IMR-90 (cell line): ENCODE data around the gene RPL41. TPM values are rescaled to one million over a fixed set of nuclear protein-coding genes. Genes with fewer than 3 reads are reported as not detected.
A peak's percentile ranks its signal among the peaks of the same experiment; 100 is the strongest.

Experiments
- ATAC-seq: fragments of 200-7000 bp; cut with Tn5 transposase; 2 replicates; pipeline ENCODE4 v1.9.1; 2020; ENCODE audit warnings: low read depth, mild to moderate bottlenecking, moderate library complexity
- BruUV-seq: library from RNA; stranded (reverse); fragments of 400-500 nt; replicated peaks from 2 replicates; lab custom pipeline; 2021; lab: Mats Ljungman, UMichigan
- CTCF ChIA-PET: fragments of 300-600 bp; formaldehyde crosslinking; extraction: SDS; loops from one replicate; lab custom pipeline; 2021; ENCODE audit warnings: antibody characterized with exemption; lab: Yijun Ruan, JAX
- POLR2A ChIA-PET: fragments of 300-600 bp; sonication (Branson Sonifier 250); formaldehyde crosslinking; loops from one replicate; lab custom pipeline; 2022; ENCODE audit warnings: antibody characterized with exemption; ENCODE audit not compliant: unreplicated experiment; lab: Charles Lee
- DNase-seq: peaks from one replicate; pipeline ENCODE4 v3.0.0; 2013
- H2AFZ ChIP-seq: replicated peaks from 2 replicates; pipeline ENCODE3; 2013; ENCODE audit warnings: low read length, mild to moderate bottlenecking; ENCODE audit not compliant: poor library complexity
- H2AK5ac ChIP-seq: 2 replicates; pipeline ENCODE4 v1.6.1; 2013; ENCODE audit warnings: low read depth, low read length, inconsistent platforms
- H2AK9ac ChIP-seq: replicated peaks from 2 replicates; pipeline ENCODE3; 2013; ENCODE audit warnings: mild to moderate bottlenecking, low read depth, low read length, moderate library complexity; ENCODE audit not compliant: poor library complexity
- H2BK120ac ChIP-seq: 2 replicates; pipeline ENCODE4 v1.6.1; 2013; ENCODE audit warnings: low read depth, low read length, inconsistent platforms
- H2BK15ac ChIP-seq: 3 replicates; pipeline ENCODE4 v1.6.1; 2013; ENCODE audit warnings: low read depth, low read length, inconsistent platforms
- H2BK20ac ChIP-seq: 2 replicates; pipeline ENCODE4 v1.6.1; 2013; ENCODE audit warnings: low read depth, mild to moderate bottlenecking, inconsistent platforms, low read length, moderate library complexity
- H2BK5ac ChIP-seq: 2 replicates; pipeline ENCODE4 v1.6.1; 2013; ENCODE audit warnings: mild to moderate bottlenecking, low read depth, low read length, inconsistent platforms; ENCODE audit not compliant: poor library complexity, severe bottlenecking
- H3K14ac ChIP-seq: replicated peaks from 2 replicates; pipeline ENCODE4 v1.6.1; 2013; ENCODE audit warnings: low read depth, low read length, inconsistent platforms
- H3K18ac ChIP-seq: 2 replicates; pipeline ENCODE4 v1.6.1; 2013; ENCODE audit warnings: low read depth, low read length, control low read depth
- H3K23ac ChIP-seq: 2 replicates; pipeline ENCODE4 v1.6.1; 2013; ENCODE audit warnings: low read depth, low read length, inconsistent platforms
- H3K27ac ChIP-seq: 2 replicates; pipeline ENCODE4 v1.5.1; 2013; ENCODE audit warnings: mild to moderate bottlenecking, control low read depth, low read length; ENCODE audit not compliant: insufficient read depth
- H3K27me3 ChIP-seq: 2 replicates; pipeline ENCODE4 v1.6.1; 2013; ENCODE audit warnings: low read length; ENCODE audit not compliant: control insufficient read depth, insufficient read depth
- H3K36me3 ChIP-seq: 2 replicates; pipeline ENCODE4 v1.6.1; 2013; ENCODE audit warnings: low read length, mixed read lengths; ENCODE audit not compliant: control insufficient read depth, insufficient read depth
- H3K4ac ChIP-seq: 2 replicates; pipeline ENCODE4 v1.6.1; 2013; ENCODE audit warnings: low read depth, low read length, inconsistent platforms
- H3K4me1 ChIP-seq: 2 replicates; pipeline ENCODE4 v1.6.1; 2013; ENCODE audit warnings: low read length, mixed read lengths; ENCODE audit not compliant: control insufficient read depth, insufficient read depth
- H3K4me2 ChIP-seq: 2 replicates; pipeline ENCODE4 v1.6.1; 2013; ENCODE audit warnings: low read depth, mild to moderate bottlenecking, control low read depth, low read length, moderate library complexity
- H3K4me3 ChIP-seq: 2 replicates; pipeline ENCODE4 v1.5.1; 2013; ENCODE audit warnings: low read depth, mild to moderate bottlenecking, control low read depth, low read length, moderate library complexity; ENCODE audit not compliant: insufficient read depth
- H3K56ac ChIP-seq: 2 replicates; pipeline ENCODE4 v1.6.1; 2013; ENCODE audit warnings: low read length, inconsistent platforms; ENCODE audit not compliant: insufficient read depth; ENCODE audit errors: extremely low read depth
- H3K79me1 ChIP-seq, 2 experiments: 2 replicates each; pipeline ENCODE4 v1.6.1; 2013; ENCODE audit warnings: low read length in 2 of 2, inconsistent platforms in 1 of 2, low read depth in 1 of 2
- H3K9ac ChIP-seq: 2 replicates; pipeline ENCODE4 v1.6.1; 2013; ENCODE audit warnings: low read depth, low read length, control low read depth
- H3K9me1 ChIP-seq: 2 replicates; pipeline ENCODE4 v1.6.1; 2013; ENCODE audit warnings: low read length, inconsistent platforms; ENCODE audit not compliant: insufficient read depth
- H3K9me3 ChIP-seq: 2 replicates; pipeline ENCODE4 v1.6.1; 2013; ENCODE audit warnings: low read length; ENCODE audit not compliant: control insufficient read depth, insufficient read depth
- H4K20me1 ChIP-seq: 2 replicates; pipeline ENCODE4 v1.6.1; 2013; ENCODE audit warnings: low read length, inconsistent platforms; ENCODE audit not compliant: insufficient read depth
- H4K5ac ChIP-seq: 2 replicates; pipeline ENCODE4 v1.6.1; 2013; ENCODE audit warnings: mild to moderate bottlenecking, low read depth, low read length, control low read depth
- H4K8ac ChIP-seq, 2 experiments: 2 replicates each; pipeline ENCODE4 v1.6.1; 2013; ENCODE audit warnings: low read depth in 2 of 2, low read length in 2 of 2, control low read depth in 1 of 2, inconsistent platforms in 1 of 2
- H4K91ac ChIP-seq: 2 replicates; pipeline ENCODE4 v1.6.1; 2013; ENCODE audit warnings: low read depth, low read length, inconsistent platforms; ENCODE audit not compliant: insufficient read depth
- CEBPB ChIP-seq: IDR thresholded peaks from 2 replicates; pipeline ENCODE4 v1.6.1; 2012; ENCODE audit warnings: low read depth, low read length, improper control_type of control experiment
- CHD1 ChIP-seq: IDR thresholded peaks from 2 replicates; pipeline ENCODE4 v1.6.1; 2012; ENCODE audit warnings: low read depth, low read length, improper control_type of control experiment
- MAFK ChIP-seq: IDR thresholded peaks from 2 replicates; pipeline ENCODE4 v1.6.1; 2012; ENCODE audit warnings: low read depth, low read length, improper control_type of control experiment
- MXI1 ChIP-seq: IDR thresholded peaks from 2 replicates; pipeline ENCODE4 v1.6.1; 2012; ENCODE audit warnings: low read depth, mild to moderate bottlenecking, low read length, moderate library complexity, borderline replicate concordance
- NFE2L2 ChIP-seq: fragments of 150-350 bp; IDR thresholded peaks from 2 replicates; pipeline ENCODE4 v1.6.1; 2016; ENCODE audit warnings: low read depth, mild to moderate bottlenecking, low read length
- RCOR1 ChIP-seq: IDR thresholded peaks from 2 replicates; pipeline ENCODE4 v1.6.1; 2012; ENCODE audit warnings: mild to moderate bottlenecking, low read length, improper control_type of control experiment; ENCODE audit not compliant: insufficient replicate concordance
- RFX5 ChIP-seq: IDR thresholded peaks from 2 replicates; pipeline ENCODE4 v1.8.0; 2012; ENCODE audit warnings: low read depth, mild to moderate bottlenecking, low read length, moderate library complexity
- WGBS, 2 experiments: methylation state at CpG; one replicate each; pipeline versions ENCODE4 v1.1.5 to v1.1.7; 2013; ENCODE audit warnings: missing lambda C conversion rate in 2 of 2; ENCODE audit not compliant: insufficient read length in 1 of 2; ENCODE audit errors: extremely low coverage in 2 of 2; 5-methylcytosine and 5-hydroxymethylcytosine counted together
- dilution Hi-C: fragments of 300-500 bp; cut with HindIII; formaldehyde crosslinking; loops from one replicate; pipeline ENCODE4 v1.14.3; 2018; ENCODE audit warnings: low sequenced_read_pairs; ENCODE audit not compliant: unreplicated experiment
- in situ Hi-C: fragments of 300-500 bp; cut with MboI; formaldehyde crosslinking; loops from 3 replicates; pipeline ENCODE4 v1.14.3; 2019; ENCODE audit warnings: low sequenced_read_pairs, inconsistent platforms, mixed read lengths
- intact Hi-C: fragments of 100-400 bp; cut with micrococcal nuclease; formaldehyde crosslinking; loops from 2 replicates; pipeline ENCODE4 v1.10.0; 2022
- polyA plus RNA-seq, 3 experiments: library from polyadenylated mRNA; depleted of rRNA; stranded (reverse); fragments of >200 nt; gene quantifications; 2 replicates each; pipeline ENCODE4 v1.2.3, GENCODE V29; 2012; ENCODE audit warnings: low replicate concordance in 1 of 3
- total RNA-seq: library from RNA; depleted of rRNA; stranded (reverse); fragments of >200 nt; gene quantifications from 2 replicates; pipeline ENCODE4 v1.2.3, GENCODE V29; 2012
- TF ChIP-seq, protein P1 (sequence below): conservative IDR thresholded peaks from 2 replicates; pipeline ENCODE4 v1.5.1; 2012; ENCODE audit warnings: mild to moderate bottlenecking, low read depth, low read length, improper control_type of control experiment

RPL41 gene
- total and polyA plus RNA-seq, 2 of the 4 experiments (the other 2 are of a cell fraction): 1,119 to 9,394 TPM

DNA sequence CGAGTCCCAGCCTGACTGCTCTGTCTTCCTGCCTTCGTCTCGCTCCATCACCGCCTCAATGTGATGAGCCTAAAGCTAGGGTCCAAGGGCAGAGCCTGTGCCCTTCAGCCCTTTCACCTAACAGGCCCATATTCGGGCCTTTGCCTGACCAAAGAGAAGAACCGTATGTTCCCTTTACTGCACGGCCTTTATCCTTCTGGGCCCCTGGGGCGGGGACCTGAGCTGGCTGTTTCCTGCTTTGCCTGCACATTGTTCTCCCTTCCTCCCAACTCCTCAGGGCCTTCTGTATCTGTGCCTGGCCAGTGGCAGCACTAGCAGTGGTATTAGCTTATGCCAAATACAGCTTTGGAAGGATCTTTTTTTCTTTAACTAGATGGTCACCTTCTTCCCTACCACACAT is 27.4 kb downstream of the RPL41 start:
- ChIA-PET CTCF (no interaction called here), POLR2A (no interaction called here)
- no peak overlapping the region for H3K9ac ChIP-seq
- no peak for TF ChIP-seq MAFK
- TF ChIP-seq NFE2L2: no peak
- no peak for TF ChIP-seq CHD1
- no peak for TF ChIP-seq MXI1
- TF ChIP-seq RFX5: no peak
- TF ChIP-seq CEBPB: no peak
- TF ChIP-seq, protein P1, sequence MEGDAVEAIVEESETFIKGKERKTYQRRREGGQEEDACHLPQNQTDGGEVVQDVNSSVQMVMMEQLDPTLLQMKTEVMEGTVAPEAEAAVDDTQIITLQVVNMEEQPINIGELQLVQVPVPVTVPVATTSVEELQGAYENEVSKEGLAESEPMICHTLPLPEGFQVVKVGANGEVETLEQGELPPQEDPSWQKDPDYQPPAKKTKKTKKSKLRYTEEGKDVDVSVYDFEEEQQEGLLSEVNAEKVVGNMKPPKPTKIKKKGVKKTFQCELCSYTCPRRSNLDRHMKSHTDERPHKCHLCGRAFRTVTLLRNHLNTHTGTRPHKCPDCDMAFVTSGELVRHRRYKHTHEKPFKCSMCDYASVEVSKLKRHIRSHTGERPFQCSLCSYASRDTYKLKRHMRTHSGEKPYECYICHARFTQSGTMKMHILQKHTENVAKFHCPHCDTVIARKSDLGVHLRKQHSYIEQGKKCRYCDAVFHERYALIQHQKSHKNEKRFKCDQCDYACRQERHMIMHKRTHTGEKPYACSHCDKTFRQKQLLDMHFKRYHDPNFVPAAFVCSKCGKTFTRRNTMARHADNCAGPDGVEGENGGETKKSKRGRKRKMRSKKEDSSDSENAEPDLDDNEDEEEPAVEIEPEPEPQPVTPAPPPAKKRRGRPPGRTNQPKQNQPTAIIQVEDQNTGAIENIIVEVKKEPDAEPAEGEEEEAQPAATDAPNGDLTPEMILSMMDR: no peak
- TF ChIP-seq RCOR1: no peak
- H3K4me3 ChIP-seq: no peak overlapping the region
- no peak overlapping the region for H2AFZ ChIP-seq
- no peak overlapping the region for H3K23ac ChIP-seq
- H3K27me3 ChIP-seq: no peaks in the 10 kb centered on the region
- no peak overlapping the region for H2BK120ac ChIP-seq
- H2AK9ac ChIP-seq: no peak overlapping the region
- H3K27ac ChIP-seq: no peak overlapping the region
- H4K5ac ChIP-seq: no peak overlapping the region
- ATAC-seq (no peak), DNase-seq (no peak)
- no peak overlapping the region for H2BK20ac ChIP-seq
- H3K9me3 ChIP-seq: no peaks in the 10 kb centered on the region
- no peak overlapping the region for H3K4ac ChIP-seq
- intact Hi-C loops (no loop called here), in situ Hi-C loops (no loop called here), dilution Hi-C loops (no loop called here)
- BruUV-seq: TSS peak; percentile 90
- peaks cover 49% of the 10 kb centered on the region for H3K36me3 ChIP-seq
- H2AK5ac ChIP-seq: no peak overlapping the region
- H3K18ac ChIP-seq: no peak overlapping the region
- no peak overlapping the region for H4K8ac ChIP-seq
- H3K56ac ChIP-seq: no peak overlapping the region
- H4K91ac ChIP-seq: no peak overlapping the region
- 93% methylated on average over 3 of the region's 8 CpGs; no CpG with 5 or more reads in 1 of the 2 experiments for WGBS, 2 experiments
- peaks cover 12% of the 10 kb centered on the region for H3K9me1 ChIP-seq
- H2BK15ac ChIP-seq: no peak overlapping the region
- no peaks in the 10 kb centered on the region; the same call in 1 of the 2 replicates for H3K4me1 ChIP-seq
- H2BK5ac ChIP-seq: no peak overlapping the region
- no peaks in the 10 kb centered on the region; the same call in 1 of the 2 replicates for H4K20me1 ChIP-seq
- H3K14ac ChIP-seq: no peak overlapping the region
- peaks cover 3 to 5% of the 10 kb centered on the region in 2 experiments; a peak in 1 of 4 replicates for H3K79me1 ChIP-seq
- H3K4me2 ChIP-seq: no peak overlapping the region
